C1 segment of cervical spinal cord (tissue), 14 donors: ENCODE results near the gene RASAL2.
A peak's percentile ranks its signal among the peaks of the same experiment; 100 is the strongest.
"Not testable (repeated sequence)": the region's sequence is repeated elsewhere in the genome, so short reads cannot be mapped to it uniquely, and the experiment has no call there.

Experiments used
- DNase-seq, 14 donors: peaks; one replicate each; lab custom pipeline; 2025; lab: John Stamatoyannopoulos, UW

Gene RASAL2

DNA sequence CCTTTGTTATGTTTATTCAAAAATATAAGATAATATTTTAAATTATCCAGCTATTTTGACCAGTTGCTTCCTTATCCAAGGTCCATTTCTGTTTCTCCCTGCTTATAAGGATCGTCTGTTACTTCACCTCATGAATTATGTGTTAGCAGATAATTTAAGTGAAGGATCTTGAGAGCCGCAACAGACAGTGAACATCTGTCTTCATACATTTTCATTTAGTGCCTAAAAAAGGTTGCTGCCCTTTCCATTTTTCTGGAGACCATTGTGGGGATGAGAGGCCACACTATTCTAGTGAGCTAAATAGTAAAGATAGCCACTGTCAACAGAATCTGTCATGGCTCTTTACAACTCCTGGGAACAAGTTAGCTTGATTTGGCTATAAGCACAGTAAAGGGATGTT, 248.8 kb downstream of the RASAL2 start:
- no peak for DNase-seq

DNA sequence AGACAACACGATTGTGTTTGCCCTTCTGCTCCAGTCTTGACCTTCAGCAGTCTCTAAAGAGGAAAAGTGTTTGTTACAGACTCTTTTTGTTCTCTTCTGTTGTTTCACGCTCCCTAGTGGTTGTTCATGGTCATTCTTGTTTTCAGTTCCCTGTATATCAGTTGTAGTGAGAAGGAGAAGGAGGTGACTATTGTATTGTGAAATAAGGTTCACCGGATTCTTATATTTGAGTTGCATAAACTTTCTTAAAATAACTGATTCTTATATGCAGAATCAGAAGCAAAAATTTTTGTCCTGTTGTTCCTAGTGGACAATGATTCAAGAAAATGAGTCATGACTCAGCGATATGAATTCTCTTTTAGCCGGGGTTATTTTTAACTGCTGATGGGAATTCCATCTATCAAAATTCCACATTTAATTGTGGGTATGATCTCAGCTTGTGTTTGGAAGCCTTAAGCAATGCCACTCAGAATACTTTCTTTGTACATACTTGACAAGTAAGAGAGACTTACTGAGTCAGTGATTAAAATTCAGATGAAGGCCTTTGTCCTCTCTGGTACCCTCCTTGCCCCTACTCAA, 250.7 kb downstream of the RASAL2 start:
- DNase-seq = no peak

- DNase-seq = no peak
Measured at GRCh38 chr1:178345238-178345637, 251.3 kb downstream of the RASAL2 start.

DNA sequence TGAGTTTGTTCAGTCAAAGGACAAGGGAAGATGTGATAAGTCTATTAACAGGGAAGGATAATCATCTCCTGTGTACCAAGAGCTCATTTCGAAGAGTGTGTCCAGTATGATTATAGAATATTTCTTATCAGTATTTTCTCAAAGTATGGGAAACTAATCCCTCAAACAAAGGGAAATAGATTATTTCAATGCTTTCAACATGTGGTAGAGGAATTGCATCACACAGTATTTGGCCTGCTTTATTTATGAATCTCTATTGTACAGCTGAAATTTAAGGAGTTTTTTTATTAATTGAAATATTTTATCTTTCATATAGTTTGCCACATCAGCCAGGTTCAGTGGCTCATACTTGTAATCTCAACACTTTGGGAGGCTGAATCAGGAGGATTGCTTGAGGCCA, 251.9 kb downstream of the RASAL2 start:
- no peak for DNase-seq

DNA sequence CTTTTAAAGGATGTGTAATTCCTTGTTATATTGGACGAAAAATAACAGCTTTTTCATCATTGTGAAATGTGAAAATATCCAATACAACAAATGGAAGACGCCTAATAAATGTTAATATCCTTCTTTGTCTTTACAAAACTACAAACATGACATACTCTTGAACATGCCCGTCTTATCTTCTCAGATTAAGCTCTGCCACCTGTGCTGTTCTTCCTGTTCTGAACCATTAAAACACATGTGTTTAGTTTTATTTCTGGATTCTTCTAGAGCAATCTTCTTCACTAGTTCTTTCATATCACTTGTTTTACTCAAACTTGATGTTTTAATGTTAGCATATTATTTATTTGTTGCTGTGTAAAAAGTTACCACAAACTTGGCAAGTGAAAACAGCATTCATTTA, 255.9 kb downstream of the RASAL2 start:
- DNase-seq = no peak

GRCh38 chr1:178351911-178352310, 258.0 kb downstream of the RASAL2 start:
- DNase-seq = not testable (repeated sequence)

DNA sequence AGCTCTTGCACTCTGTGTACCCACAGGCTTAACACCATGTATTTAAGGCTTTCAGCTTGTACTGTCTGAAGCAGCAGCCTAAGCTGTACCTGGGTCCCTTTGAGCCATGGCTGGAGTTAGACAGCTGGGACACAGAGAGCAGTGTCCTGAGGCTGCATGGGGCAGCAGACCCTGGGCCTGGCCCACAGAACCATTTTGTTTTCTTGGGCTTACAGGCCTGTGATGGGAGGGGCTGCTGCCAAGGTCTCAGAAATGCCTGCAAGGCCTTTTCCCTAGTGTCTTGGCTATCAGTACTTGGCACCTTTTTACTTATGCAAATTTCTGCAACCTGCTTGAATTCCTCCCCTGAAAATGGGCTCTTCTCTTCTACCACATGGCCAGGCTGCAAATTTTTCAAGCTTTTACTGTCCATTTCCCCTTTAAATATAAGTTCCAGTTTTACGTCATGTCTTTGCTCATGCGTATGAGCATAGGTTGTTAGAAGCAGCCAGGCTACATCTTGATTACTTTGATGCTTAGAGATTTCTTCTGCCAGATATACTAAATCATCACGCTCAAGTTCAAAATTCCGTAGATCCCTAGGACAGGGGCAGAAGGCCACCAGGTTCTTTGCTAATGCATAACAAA, 259.0 kb downstream of the RASAL2 start:
- DNase-seq = no peak

DNA sequence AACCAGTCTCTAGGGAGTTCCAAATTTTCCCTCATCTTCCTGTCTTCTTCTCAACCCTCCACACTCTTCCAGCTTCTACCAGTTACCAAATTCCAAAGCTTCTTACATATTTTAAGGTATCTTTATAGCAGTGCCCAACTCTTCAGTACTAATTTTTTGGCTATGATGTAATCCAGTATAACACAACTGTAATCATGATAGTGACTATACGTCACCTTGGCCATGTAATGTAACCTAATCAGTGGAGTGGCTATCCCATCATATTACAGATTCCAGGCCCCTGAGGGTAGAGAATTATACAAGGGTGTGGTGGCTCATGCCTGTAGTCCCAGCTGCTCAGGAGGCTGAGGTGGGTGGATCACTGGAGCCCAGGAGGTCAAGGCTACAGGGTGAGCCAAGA, 259.6 kb downstream of the RASAL2 start:
- DNase-seq = no peak

DNA sequence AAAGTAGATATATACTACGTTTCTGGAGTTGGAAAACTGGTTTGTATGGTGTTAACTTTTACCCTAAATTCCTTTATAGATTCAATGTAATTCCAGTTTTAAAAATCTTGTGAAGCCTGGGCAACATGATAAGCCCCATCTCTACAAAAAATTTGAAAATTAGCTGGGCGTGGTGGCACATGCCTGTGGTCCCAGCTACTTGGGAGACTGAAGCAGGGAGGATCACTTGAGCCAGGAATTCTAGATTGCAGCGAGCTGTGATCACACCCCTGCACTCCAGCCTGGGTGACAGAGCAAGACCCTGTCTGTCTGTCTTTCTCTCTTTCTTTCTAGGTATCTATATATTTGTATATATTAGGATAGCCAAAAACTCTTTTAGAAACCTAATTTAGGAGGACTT, 260.9 kb downstream of the RASAL2 start:
- no peak for DNase-seq

GRCh38 chr1:178356299-178356698, 262.4 kb downstream of the RASAL2 start:
- DNase-seq = no peak

DNA sequence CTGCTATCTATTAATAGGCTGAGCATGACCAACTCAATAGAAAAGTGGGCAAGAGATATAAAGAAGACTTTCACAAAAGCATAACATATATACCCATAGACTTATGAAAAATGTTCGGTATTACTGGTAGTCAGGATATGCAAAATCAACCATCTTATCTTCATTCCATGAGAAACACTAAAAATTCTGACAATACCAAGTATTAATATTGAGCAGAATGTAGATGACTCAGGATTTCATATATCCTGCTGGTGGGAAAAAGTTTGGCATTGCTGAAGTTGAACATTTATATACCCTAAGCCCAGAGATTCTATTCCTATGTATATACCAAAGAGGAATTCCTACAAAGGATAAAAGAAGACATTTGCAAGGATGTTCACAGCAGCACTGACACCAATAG, 264.6 kb downstream of the RASAL2 start:
- DNase-seq = no peak

- no peak for DNase-seq
Measured at GRCh38 chr1:178360421-178360820, 266.5 kb downstream of the RASAL2 start.

DNA sequence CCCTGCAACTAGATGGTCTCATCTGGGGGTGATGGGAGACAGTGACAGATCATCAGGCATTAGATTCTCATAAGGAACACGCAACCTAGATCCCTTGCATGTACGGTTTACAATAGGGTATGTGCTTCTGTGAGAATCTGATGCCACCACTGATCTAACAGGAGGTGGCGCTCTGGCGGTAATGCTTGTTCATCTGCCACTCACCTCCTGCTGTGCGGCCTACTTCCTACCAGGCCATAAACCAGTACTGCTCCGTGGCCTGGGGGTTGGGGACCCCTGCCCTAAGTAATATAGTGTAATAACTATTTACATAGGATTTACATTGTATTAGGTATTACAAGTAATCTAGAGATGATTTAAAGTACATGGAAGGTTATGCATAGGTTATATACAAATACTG, 267.9 kb downstream of the RASAL2 start:
- DNase-seq = no peak

DNA sequence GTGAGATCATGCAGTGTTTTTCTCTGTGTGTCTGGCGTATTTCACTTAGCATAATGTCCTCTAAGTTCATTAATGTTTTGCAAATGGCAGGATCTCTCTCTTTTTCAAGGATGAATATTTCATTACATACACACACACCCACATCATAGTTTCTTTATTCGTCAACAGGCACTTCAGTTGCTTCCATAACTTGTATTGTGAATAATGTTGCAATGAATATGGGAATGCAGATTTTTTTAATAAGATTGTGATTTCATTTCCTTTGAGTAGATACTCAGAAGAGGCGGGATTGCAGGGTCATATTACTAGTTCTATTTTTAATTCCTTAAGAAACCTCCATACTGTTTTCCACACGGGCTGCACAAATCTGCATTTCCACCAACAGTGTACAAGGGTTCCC, 268.8 kb downstream of the RASAL2 start:
- DNase-seq = no peak

DNA sequence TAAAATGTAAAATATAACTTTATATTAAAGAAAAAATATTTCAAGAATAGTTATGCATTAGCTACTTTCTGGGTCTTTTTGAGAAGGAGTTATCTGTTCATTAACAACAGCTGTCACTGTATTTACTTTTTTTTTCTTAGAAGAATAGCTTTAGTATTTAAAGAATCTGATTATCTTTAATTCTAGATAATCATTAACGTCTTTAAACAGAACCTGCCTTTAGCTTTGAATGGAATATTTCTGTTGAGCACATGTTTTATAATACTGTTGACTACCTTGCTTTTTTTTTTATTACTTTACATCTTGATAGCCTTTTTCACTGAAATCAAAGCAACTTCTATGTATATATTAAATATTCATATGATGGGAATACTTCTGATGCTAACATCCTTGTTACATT, 270.9 kb downstream of the RASAL2 start:
- DNase-seq = no peak

- no peak for DNase-seq
Measured at GRCh38 chr1:178367151-178367550, 273.2 kb downstream of the RASAL2 start.

- DNase-seq = no peak
Measured at GRCh38 chr1:178368208-178368607, 274.3 kb downstream of the RASAL2 start.

GRCh38 chr1:178371235-178371634, 277.3 kb downstream of the RASAL2 start:
- DNase-seq = peak in 6 of 14 donors; percentile 1 to 11 (median 5)

GRCh38 chr1:178371933-178372388, 278.1 kb downstream of the RASAL2 start:
- no peak for DNase-seq

GRCh38 chr1:178374016-178374415, 280.1 kb downstream of the RASAL2 start:
- DNase-seq = no peak

- DNase-seq = no peak
Measured at GRCh38 chr1:178376008-178376407, 282.1 kb downstream of the RASAL2 start.

DNA sequence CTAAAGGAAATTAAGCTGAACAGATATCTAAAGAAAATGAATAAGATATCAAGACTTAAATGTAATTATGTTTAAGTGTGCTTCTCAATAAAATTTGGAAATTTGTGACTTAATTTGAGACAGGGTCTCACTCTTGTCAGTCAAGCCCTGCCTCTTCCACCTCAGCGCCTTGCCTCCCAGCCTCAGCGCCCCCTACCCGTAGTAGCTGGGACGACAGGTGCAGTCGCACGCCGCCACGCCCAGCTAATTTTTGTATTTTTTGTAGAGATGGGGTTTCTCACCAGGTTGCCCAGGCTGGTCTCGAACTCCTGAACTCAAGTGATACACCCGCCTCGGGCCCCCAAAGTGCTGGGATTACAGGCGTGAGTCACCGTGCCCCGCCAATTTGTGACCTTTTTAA, 285.9 kb downstream of the RASAL2 start:
- no peak for DNase-seq

DNA sequence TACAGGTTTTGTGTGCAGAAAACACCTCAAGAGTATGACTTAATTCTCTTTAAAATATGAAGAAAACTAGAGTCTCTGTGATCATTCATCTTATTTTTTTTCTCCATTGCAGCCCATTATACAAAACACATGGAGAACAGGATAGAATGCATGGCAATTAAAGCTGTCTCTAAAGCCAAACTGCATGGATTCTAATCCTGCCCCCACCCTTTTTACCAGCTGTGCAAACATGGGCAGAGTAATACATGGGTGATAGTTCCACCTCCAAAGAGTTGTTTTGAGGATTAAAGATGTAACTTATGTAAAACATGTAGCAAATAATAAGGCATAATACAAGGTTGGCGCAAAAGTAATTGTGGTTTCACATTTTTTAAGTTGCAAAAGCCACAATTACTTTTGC, 288.5 kb downstream of the RASAL2 start:
- no peak for DNase-seq

GRCh38 chr1:178385662-178386061, 291.8 kb downstream of the RASAL2 start:
- no peak for DNase-seq
